Measurements from ENCODE around the gene NCKAP5.

NCKAP5 gene

DNA sequence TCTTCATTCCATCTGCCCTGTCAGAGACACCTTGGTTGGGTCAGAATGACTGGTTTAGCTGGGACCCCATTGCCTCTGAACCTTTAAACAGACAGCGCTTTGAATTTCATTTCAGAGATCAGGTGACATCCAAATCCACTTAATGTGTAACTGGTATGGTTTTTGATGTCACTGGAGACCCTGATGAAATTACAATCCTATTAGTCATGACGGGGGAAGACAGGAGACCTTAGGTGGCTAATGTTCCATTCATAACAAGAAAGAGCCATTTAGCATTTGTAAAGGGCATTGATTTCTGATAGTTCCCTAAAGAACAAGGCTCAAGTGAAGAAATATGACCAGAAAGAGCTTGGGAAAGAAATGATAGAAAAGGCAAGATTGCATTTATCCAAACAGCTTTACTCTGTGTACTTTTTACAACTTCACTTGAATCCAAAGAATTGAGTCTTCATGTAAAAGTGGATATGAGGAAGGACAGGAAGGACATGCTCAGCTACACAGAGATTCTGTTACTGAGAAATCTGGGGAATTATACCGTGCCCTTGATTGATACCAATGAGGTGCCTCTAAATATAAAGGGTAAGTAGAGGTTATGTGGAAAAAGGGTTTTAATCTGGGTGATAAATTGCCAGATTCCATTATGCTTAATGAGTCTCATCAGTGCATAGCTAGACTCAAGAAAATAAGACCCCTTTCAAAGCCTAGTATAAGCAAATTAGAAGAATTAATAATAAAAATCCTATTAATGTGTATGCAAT is 198.2 kb downstream of the NCKAP5 start:
- no peak for DNase-seq

DNA sequence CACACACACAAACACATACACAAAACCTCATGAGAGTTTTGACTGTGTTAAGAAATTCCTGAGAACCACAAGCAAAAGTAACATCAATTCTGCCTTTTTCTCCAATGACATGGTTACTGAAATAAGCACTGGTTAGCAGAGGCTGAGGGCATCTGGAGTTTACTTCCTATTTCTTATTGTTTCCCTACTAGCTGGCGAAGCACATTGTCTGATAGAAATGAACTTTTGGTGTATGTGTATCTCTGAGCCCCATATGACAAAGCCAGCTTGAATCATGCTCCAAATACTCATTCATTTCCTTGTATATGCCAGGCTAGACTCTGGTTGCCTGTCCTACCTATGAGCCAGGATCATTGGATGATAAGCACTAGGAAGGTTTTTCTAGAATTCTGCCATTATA is 203.1 kb downstream of the NCKAP5 start:
- DNase-seq = no peak

GRCh38 chr2:133364636-133365035 is 203.6 kb downstream of the NCKAP5 start:
- no peak for DNase-seq

DNA sequence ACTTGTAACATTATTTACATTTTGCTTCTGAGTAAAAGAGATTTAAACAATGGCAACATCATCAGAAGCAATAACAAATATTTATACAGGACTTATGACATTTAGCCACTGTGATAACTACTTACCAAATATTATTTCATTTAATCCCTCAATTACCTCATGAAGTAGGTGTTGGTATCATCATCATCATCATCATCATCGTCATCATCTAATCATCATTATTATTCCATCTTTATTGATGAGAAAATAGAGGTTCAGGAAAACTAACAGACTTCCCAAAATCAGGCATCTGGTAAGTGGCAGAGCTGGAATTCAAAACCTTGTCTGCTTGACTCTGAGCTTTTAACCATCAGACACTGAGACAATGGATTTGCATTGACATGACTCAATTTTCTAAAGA is 204.4 kb downstream of the NCKAP5 start:
- no peak for DNase-seq

DNA sequence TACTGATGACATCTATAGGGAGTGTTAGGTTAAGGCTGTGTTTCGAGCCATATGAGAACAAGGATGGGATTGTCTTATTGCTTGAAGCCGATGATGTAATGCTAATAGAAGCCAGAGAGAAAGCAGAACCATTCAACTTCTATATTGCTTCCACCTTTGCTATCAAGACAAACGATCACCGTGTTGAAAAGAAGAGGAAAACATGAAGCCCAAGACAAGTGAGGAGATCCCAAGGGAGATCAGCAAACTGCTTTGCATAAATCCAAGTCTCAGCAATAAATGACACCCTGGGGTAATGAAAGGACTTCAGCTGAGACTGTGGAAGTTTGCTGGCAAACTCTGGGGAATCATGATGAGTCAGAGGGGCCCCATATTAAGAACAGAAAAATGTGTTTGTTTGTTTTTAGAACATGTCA is 206.2 kb downstream of the NCKAP5 start:
- no peak for DNase-seq

DNA sequence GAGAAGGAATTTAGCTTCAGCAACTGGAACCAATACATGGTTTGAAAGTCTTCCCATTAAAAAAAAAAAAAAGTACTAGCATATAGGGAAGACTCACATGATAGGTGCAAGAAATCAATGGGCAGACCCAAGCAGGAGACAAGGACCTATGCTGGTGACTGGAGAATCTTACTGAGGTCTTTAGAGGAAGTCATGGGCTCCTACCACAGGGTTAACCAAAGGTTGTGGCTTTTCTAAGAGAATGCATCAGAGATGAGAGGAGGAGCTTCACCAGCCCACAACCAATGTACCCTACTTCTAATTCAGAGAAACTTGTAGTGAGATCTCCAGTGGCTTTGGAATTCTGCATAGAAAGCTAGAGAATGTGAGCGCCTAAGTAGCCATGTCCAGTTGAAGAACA is 207.4 kb downstream of the NCKAP5 start:
- DNase-seq = no peak

DNA sequence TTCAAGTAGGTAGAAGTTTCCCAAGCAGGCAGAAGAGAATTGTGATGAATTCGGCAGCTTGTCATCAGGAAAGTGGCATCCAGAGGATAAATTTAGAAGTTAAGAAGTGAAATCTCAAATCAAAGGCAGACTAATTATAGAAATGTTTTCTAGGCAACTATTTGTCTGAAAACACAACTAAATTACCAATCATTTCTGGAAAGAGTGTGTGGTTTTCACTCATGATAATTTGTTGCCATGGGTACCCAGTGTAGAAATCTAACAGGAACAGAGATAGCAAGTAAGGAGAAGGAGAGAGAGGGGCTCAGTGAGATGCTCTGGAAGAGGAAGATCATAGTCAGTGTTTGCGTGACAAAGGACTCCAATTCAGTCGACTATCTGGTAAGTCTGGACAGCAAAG is 208.1 kb downstream of the NCKAP5 start:
- DNase-seq = no peak

DNA sequence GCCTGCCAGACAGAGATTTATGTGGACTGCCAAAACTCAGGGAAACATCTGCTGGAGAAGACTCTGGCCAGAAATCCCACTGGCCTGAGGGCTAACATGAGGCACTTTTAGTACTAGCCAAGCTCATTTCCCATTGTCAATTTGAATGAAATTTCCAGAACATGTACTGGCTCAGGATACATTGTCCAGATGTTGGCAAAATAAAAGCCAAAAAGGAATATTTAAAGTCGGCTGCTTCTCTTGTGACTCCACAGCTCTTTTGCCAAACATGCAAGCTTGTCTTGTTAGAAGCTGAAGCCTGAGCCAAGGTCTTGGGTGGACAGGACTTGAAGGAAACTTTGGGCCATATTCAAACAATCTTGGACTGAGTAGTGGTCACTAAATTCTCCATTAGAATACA is 215.5 kb downstream of the NCKAP5 start:
- DNase-seq = no peak

GRCh38 chr2:133346654-133347053 is 221.6 kb downstream of the NCKAP5 start:
- no peak for DNase-seq

DNA sequence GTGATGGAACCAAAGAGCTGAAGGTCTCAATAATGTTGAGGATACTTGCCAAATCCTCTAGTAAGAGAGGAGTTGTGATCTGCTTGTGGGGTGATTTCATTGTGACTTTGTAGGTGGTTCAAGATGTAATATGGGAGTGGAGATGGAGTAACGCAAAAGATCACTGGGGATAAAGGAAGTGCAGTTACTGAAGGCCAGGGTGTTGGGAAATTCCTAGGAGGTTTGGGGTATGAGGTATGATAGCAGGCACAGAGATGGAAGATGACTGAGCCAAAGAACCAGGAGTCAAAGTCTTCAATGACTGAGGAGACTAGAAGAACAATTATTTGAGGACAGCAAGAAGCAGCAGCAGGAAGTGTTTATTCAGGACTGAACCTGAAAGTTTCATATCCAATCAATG is 222.6 kb downstream of the NCKAP5 start:
- DNase-seq = no peak

GRCh38 chr2:133344849-133345248 is 223.4 kb downstream of the NCKAP5 start:
- DNase-seq = no peak

DNA sequence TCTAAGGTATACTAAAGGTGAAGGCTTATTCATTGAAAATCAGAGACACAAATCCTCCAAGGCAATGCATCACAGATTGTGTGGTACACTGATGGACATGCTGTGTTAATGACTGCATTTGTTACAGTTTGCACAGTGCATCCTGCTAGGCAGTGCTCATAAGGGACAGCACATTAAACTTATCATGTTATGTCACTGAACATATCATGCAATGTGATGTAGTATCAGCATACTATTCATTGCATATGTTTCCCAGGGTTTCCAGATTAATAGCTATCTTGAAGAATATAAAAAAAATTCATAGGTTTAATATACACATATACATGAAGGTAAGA is 225.3 kb downstream of the NCKAP5 start:
- no peak for DNase-seq

GRCh38 chr2:133342286-133343017 is 225.8 kb downstream of the NCKAP5 start:
- DNase-seq = no peak

- DNase-seq = no peak
Observed at GRCh38 chr2:133341575-133341974, 226.7 kb downstream of the NCKAP5 start.

- no peak for DNase-seq
Observed at GRCh38 chr2:133338224-133338623, 230.0 kb downstream of the NCKAP5 start.

DNA sequence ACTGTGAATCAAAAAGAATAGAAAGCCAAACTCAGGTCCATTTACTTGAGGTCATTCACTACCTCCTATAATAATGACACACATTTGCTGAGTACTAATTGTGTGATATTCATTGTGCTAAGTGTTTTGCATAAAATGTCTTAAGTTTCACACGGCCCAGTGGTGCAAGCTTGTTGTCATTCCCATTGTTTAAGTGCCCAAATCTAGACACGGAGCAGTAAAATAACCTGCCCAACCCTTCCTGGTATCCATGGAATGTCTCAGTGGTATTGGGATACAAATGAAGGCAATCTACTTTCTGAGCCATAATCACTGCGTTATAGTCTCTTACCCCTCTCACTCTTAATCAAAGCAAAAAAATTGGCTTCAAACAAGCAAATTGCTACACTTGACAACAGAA is 233.3 kb downstream of the NCKAP5 start:
- DNase-seq = no peak

DNA sequence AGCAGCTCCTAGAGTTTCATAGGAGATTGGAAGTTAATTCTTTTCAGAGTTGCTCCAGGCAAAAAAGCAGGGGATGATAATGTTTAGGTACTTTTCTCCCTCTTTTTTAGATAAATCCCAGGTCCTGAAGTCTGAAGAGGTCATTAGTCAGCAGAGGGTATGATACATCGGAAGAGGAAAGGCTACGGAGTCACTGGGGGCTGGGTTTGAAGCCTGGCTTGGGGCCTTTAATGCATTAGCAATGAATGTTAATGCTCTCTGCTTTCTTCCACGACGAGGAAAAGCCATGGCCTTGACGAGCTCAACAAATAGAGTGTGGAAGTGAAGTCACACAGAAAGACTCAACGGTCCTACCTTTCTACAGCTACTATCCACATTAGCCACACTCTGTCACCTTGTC is 235.1 kb downstream of the NCKAP5 start:
- DNase-seq = no peak

DNA sequence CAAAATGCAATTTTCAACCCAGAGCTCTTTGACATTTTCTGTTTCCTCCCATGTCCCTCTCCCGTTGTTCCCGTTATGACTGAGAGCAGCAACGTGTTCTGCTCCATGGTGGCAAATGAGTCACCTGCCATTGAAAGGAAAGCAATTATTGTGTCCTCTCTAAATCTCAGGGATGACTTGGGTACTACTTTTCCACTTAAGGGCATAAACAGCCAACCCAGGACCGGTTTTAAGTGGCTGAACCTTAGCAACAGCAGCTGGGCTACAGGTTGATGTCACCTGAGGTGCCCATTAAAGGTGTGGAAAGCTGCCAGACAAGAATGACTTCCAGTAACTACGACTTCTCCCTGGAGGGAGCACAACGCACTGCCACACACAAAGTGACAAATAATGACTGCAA is 236.8 kb downstream of the NCKAP5 start:
- DNase-seq = no peak

GRCh38 chr2:133326652-133327397 is 241.4 kb downstream of the NCKAP5 start:
- DNase-seq = no peak

DNA sequence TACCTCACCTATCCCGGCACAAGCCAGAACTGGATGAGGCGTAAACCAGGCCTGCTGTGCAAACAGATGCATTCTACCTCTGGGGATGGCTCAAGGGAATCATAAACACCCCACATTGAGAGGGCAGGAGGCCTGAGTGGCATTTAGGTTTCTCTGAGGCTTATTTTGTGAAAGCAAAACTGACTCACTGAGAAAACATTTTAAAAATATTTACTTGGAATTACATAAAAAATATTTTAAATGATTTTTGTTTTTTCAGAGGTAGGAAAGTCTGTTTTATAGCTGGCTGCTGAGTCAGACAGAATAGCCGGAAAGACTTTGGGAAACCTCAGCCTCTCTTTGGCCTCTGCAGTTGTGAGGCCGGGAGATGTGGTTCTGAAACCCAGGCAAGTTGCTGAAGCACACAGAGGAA is 244.1 kb downstream of the NCKAP5 start:
- DNase-seq = no peak

DNA sequence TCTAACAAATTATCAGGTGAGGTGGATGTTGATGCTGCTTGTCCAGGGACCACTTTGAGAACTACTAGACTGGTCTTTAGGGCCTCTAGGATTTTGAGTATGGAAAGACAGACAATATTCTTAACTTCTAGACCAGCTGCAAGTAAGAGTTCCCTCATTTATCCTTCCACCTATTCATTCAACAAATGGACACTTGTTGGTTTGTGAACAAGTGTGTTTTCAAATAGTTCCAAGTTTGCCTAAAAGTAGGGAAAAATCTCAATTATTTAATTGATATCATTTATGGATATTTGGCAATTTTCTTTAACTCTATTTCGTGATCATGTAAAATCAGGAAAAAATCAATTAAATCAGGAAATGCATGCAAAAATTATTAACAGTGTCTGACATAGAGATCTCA is 245.4 kb downstream of the NCKAP5 start:
- DNase-seq = no peak

- DNase-seq = no peak
Observed at GRCh38 chr2:133317178-133317577, 251.1 kb downstream of the NCKAP5 start.

DNA sequence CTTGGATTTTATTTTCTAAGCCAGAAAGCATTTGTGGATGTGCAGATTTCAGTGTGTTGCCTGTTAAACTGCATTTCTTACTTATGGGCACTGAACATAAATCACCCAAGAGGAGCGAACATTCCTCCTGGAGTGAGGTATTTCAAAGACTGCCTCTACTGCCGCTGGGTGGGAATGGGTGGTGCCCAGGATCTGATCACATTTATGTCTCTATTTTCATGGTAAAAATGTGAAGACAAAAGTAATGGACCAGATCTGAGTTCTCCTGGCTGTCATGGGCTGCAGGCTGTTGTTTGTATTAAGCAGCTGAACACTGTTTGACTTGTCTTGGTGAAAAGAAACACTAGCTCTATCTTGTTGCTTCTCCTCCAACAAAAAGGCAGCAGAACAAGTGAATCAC is 251.7 kb downstream of the NCKAP5 start:
- DNase-seq = no peak

- no peak for DNase-seq
Observed at GRCh38 chr2:133315280-133315679, 253.0 kb downstream of the NCKAP5 start.

Data from AML-193 (cell line).